ENCODE data around the gene WFIKKN2.

Gene WFIKKN2

GRCh38 chr17:50877042-50877441 is 41.7 kb downstream of the WFIKKN2 start (continued):
- TF ChIP-seq ZNF223 (tag by site-specific recombination; IDR thresholded peaks at IDR 0.05) (peak; percentile 50; the same call in 1 of the 2 replicates), ZBTB21 (tag by site-specific recombination; IDR thresholded peaks at IDR 0.05) (peak; percentile 29; the same call in 1 of the 2 replicates), ZNF518A (tag by site-specific recombination; conservative IDR thresholded peaks at IDR 0.05; ENCODE audit: low read depth) (peak; percentile 94), ZNF426 (tag by site-specific recombination; IDR thresholded peaks at IDR 0.05) (peak; percentile 89), ZNF555 (tag by site-specific recombination; conservative IDR thresholded peaks at IDR 0.05) (peak; percentile 82), ZFP37 (tag by site-specific recombination; IDR thresholded peaks at IDR 0.05) (peak; percentile 68; the same call in 1 of the 2 replicates), ZNF501 (tag by site-specific recombination; IDR thresholded peaks at IDR 0.05) (peak; percentile 34; the same call in 1 of the 2 replicates), ZNF266 (tag by site-specific recombination; IDR thresholded peaks at IDR 0.05; ENCODE audit: low read depth) (peak; percentile 70), ZNF560 (tag by site-specific recombination; IDR thresholded peaks at IDR 0.05; ENCODE audit: borderline replicate concordance) (peak; percentile 70; the same call in 1 of the 2 replicates), SP3 (tag by site-specific recombination; IDR thresholded peaks at IDR 0.05) (0 out of 2 replicates have a peak, but pooled peaks have one; percentile 22), ZNF394 (tag by site-specific recombination; IDR thresholded peaks at IDR 0.05; ENCODE audit: borderline replicate concordance) (peak; percentile 93), ZXDB (tag by site-specific recombination; IDR thresholded peaks at IDR 0.05) (peak; percentile 53; the same call in 1 of the 2 replicates)

GRCh38 chr17:50877838-50878237 is 42.5 kb downstream of the WFIKKN2 start:
- Histone ChIP-seq H3K4me1 (ENCODE audit: control insufficient read depth, insufficient read depth, low read length) (no peaks in the 10 kb centered on the region), H3K36me3 (ENCODE audit: control insufficient read depth in 2 of 2, insufficient read depth in 1 of 2, low read length in 2 of 2) (no peaks in the 10 kb centered on the region), H3K27ac (ENCODE audit: extremely low read depth, low read depth, low read length) (no peak overlapping the region), H3K9me3 (ENCODE audit: control insufficient read depth, insufficient read depth, low read depth, low read length) (no peaks in the 10 kb centered on the region), H3K4me3 (ENCODE audit: low read depth, low read length) (no peak overlapping the region)
- TF ChIP-seq ZNF776 (tag by site-specific recombination; IDR thresholded peaks at IDR 0.05; ENCODE audit: borderline replicate concordance), result no peak
- ChIA-PET CTCF (interaction anchor here (0.6 to 1.0 kb wide), 3 partner anchors 10 to 122 kb away, joined by 3 to 4 read pairs (median 3); no protein-coding TSS in a partner anchor), POLR2A (interaction anchor here (2.0 kb wide), 1 partner anchor 11 kb away, joined by 14 read pairs; the partner anchor contains the start of gene TOB1)

GRCh38 chr17:50879086-50879485 is 43.7 kb downstream of the WFIKKN2 start:
- Histone ChIP-seq H3K9me3 (ENCODE audit: control insufficient read depth, insufficient read depth, low read depth, low read length) (no peaks in the 10 kb centered on the region), H3K4me3 (ENCODE audit: low read depth, low read length) (no peak overlapping the region), H3K36me3 (ENCODE audit: control insufficient read depth in 2 of 2, insufficient read depth in 1 of 2, low read length in 2 of 2) (no peaks in the 10 kb centered on the region), H3K27ac (ENCODE audit: extremely low read depth, low read depth, low read length) (no peak overlapping the region), H3K4me1 (ENCODE audit: control insufficient read depth, insufficient read depth, low read length) (no peaks in the 10 kb centered on the region)
- CTCF ChIA-PET, result interaction anchor here (0.9 to 1.3 kb wide), 5 partner anchors 18 to 121 kb away, joined by 3 to 9 read pairs (median 4); no protein-coding TSS in a partner anchor
- POLR2A ChIA-PET, result interaction anchor here (2.0 kb wide), 1 partner anchor 12 kb away, joined by 14 read pairs; the partner anchor contains the start of gene TOB1
- TF ChIP-seq GLI4 (tag by site-specific recombination; IDR thresholded peaks at IDR 0.05) (no peak), ZNF548 (tag by site-specific recombination; IDR thresholded peaks at IDR 0.05) (no peak), GFI1B (tag by site-specific recombination; IDR thresholded peaks at IDR 0.05) (no peak), KLF9 (tag by site-specific recombination; IDR thresholded peaks at IDR 0.05; ENCODE audit: low read depth) (no peak), MEIS1 (CRISPR knock-in tag; IDR thresholded peaks at IDR 0.05; ENCODE audit: borderline replicate concordance) (no peak), MZF1 (tag by site-specific recombination; IDR thresholded peaks at IDR 0.05; ENCODE audit: borderline replicate concordance) (no peak), ZNF341 (tag by site-specific recombination; IDR thresholded peaks at IDR 0.05; ENCODE audit: low read depth) (no peak), ZBTB48 (tag by site-specific recombination; IDR thresholded peaks at IDR 0.05) (no peak), ZNF560 (tag by site-specific recombination; IDR thresholded peaks at IDR 0.05; ENCODE audit: borderline replicate concordance) (no peak), ZNF660 (tag by site-specific recombination; IDR thresholded peaks at IDR 0.05) (no peak), ZNF707 (tag by site-specific recombination; IDR thresholded peaks at IDR 0.05) (no peak), ZNF610 (tag by site-specific recombination; IDR thresholded peaks at IDR 0.05; ENCODE audit: borderline replicate concordance) (no peak), ZNF133 (tag by site-specific recombination; IDR thresholded peaks at IDR 0.05) (no peak), SP3 (tag by site-specific recombination; IDR thresholded peaks at IDR 0.05) (no peak), REST (tag by site-specific recombination; IDR thresholded peaks at IDR 0.05) (no peak)

Data from HEK293 (cell line).